ENCODE results near the gene CLK2.
"Not testable (repeated sequence)": the region's sequence is repeated elsewhere in the genome, so short reads cannot be mapped to it uniquely, and the experiment has no call there.

Gene CLK2

GRCh38 chr1:155214702-155215101 lies 58.6 kb downstream of the CLK2 start:
- not testable (repeated sequence) for DNase-seq
